Measurements from ENCODE around the gene BHLHA9.

BHLHA9 gene

GRCh38 chr17:1256699-1257098 is 13.5 kb upstream of the BHLHA9 start:
- no peak for DNase-seq

GRCh38 chr17:1260086-1260769 is 10.0 kb upstream of the BHLHA9 start:
- no peak for DNase-seq

GRCh38 chr17:1260770-1261161 is 9.5 kb upstream of the BHLHA9 start:
- DNase-seq: no peak

GRCh38 chr17:1264196-1264595 is 6.0 kb upstream of the BHLHA9 start:
- DNase-seq: no peak

GRCh38 chr17:1267471-1267943 is 2.7 kb upstream of the BHLHA9 start:
- DNase-seq: no peak

- DNase-seq: no peak
These were observed 783 bp downstream of the BHLHA9 start for GRCh38 chr17:1271030-1271423.

- no peak for DNase-seq
These were observed 1.2 kb downstream of the BHLHA9 start for GRCh38 chr17:1271441-1271840.

GRCh38 chr17:1272701-1273100 is 2.5 kb downstream of the BHLHA9 start:
- DNase-seq: no peak

- DNase-seq: no peak
These were observed 3.4 kb downstream of the BHLHA9 start for GRCh38 chr17:1273492-1274244.

GRCh38 chr17:1274245-1274608 is 4.0 kb downstream of the BHLHA9 start:
- DNase-seq: no peak

- no peak for DNase-seq
These were observed 5.1 kb downstream of the BHLHA9 start for GRCh38 chr17:1275205-1275961.

GRCh38 chr17:1275962-1276736 is 5.9 kb downstream of the BHLHA9 start:
- DNase-seq: peak; percentile 80 to 81

- no peak for DNase-seq
These were observed 10.4 kb downstream of the BHLHA9 start for GRCh38 chr17:1280652-1281051.

GRCh38 chr17:1286379-1287106 is 16.3 kb downstream of the BHLHA9 start:
- DNase-seq: no peak

GRCh38 chr17:1289695-1290094 is 19.5 kb downstream of the BHLHA9 start:
- no peak for DNase-seq

- DNase-seq: no peak
These were observed 20.4 kb downstream of the BHLHA9 start for GRCh38 chr17:1290676-1291075.

- DNase-seq: peak; percentile 47 to 64
These were observed 24.0 kb downstream of the BHLHA9 start for GRCh38 chr17:1294157-1294717.

- DNase-seq: peak; percentile 56
These were observed 28.4 kb downstream of the BHLHA9 start for GRCh38 chr17:1298606-1299005.

GRCh38 chr17:1299552-1300370 is 29.5 kb downstream of the BHLHA9 start:
- no peak for DNase-seq

GRCh38 chr17:1300371-1300905 is 30.2 kb downstream of the BHLHA9 start:
- DNase-seq: no peak

GRCh38 chr17:1301546-1301945 is 31.3 kb downstream of the BHLHA9 start:
- no peak for DNase-seq

Data from stimulated activated CD4-positive, alpha-beta T cell treated with anti-CD3 and anti-CD28 coated beads, Interleukin-2, amount 100 ng/mL, for 24 hours (primary cell).